Measurements from ENCODE around the gene ICAM3.
"Not testable (repeated sequence)": the region's sequence is repeated elsewhere in the genome, so short reads cannot be mapped to it uniquely, and the experiment has no call there.

The ICAM3 gene, protein sequence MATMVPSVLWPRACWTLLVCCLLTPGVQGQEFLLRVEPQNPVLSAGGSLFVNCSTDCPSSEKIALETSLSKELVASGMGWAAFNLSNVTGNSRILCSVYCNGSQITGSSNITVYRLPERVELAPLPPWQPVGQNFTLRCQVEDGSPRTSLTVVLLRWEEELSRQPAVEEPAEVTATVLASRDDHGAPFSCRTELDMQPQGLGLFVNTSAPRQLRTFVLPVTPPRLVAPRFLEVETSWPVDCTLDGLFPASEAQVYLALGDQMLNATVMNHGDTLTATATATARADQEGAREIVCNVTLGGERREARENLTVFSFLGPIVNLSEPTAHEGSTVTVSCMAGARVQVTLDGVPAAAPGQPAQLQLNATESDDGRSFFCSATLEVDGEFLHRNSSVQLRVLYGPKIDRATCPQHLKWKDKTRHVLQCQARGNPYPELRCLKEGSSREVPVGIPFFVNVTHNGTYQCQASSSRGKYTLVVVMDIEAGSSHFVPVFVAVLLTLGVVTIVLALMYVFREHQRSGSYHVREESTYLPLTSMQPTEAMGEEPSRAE

DNA sequence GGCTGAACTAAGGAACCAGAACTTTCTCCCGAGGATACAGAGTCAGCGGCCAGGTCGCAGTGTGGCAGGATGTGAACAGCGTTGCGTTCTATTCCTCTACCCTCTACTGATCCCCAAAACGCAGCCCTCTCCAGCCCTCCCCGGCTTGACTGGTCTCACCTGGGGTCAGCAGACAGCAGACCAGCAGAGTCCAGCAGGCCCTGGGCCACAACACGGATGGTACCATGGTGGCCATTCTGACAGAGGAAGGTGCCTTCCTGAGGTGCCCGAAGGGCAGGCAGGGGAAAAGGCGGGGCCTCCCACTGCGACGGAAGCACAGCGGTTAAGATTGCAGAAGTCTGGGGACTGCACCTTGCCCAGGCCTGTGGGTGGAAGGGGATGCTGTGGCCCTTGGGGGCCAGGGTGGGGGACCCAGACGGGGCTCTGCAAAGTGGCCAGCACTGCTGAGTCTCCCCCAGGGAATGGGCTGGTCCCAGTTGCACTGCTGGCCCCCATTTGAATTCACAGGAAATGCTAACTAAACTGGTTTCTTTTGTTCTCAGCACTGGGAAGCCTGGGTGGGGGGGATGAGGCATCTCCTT lies at the start of gene ICAM3:
Gene ICAM3, minus strand, starts transcription at position 245 of the 581 bp plus-strand sequence. Its CDS starts 10 bp downstream, at position 235.
- no peak for DNase-seq (ENCODE audit: low spot score)

GRCh38 chr19:10388957-10389356 lies 49.5 kb upstream of the ICAM3 start:
- peak; percentile 71 for DNase-seq (ENCODE audit: low spot score)

DNA sequence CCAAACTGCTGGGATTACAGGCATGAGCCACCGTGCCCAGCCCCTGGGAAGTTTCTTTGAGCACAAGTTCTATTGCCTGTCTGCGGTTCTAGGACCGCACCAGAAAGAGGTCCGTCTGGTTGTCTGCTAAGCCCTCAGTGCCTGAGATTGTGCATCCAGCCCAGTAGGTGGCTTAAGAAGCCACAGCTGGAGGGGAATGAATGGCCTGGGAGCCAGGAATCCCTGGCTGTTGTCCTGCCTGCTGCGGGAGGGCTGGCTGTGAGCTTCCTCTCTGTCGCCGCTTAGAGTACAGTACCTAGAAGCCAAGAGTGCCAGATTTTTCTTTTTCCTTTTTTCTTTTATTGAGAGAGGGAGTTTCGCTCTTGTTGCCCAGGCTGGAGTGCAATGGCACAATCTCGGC lies 45.2 kb upstream of the ICAM3 start:
- DNase-seq (ENCODE audit: low spot score) = no peak

- not testable (repeated sequence) for DNase-seq (ENCODE audit: low spot score)
These were observed 43.7 kb upstream of the ICAM3 start for GRCh38 chr19:10383223-10383499.

DNA sequence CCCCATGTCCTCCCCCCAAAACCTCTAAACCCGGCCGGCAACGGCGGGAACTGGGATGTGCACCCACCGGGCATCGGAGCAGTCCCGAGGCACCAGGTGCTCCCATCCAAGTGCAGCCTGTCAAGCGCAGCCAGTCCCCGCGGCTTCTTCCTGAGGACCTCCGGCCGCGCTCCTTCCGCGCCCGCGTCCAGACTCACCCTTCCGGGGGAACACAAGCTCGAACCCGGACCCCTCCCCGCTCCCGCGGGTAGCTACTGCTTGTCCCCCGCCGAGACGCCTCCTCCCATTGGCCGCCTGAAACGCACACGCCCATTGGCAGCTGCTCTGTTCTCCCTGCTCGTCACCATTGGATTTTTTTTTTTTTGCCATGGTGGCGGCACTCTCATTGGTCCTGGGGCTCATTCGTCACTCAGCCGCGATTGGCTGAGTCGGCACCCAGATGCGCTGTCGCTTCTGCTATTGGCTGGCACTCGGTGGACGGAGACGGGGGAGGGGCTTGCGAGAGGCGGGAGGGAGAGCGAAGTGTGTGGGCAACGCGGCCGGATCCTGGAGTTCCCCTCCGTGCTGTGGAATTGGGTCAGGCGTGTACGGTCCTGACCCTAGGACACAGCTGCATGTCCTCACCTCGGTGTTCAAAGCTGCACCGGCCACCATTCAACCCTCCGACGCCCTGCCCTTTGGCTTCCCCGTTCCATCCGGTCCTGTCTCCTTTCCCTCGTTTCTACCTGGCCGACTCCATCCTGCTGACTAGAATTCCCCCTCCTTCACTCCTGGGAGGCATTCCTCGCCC lies 41.1 kb upstream of the ICAM3 start, which contains the start of gene TYK2:
Gene TYK2, minus strand, starts transcription at position 260 of the 790 bp plus-strand sequence. CDS start 2,166 bp downstream, outside the sequence.
- peak; percentile 97 for DNase-seq (ENCODE audit: low spot score)

DNA sequence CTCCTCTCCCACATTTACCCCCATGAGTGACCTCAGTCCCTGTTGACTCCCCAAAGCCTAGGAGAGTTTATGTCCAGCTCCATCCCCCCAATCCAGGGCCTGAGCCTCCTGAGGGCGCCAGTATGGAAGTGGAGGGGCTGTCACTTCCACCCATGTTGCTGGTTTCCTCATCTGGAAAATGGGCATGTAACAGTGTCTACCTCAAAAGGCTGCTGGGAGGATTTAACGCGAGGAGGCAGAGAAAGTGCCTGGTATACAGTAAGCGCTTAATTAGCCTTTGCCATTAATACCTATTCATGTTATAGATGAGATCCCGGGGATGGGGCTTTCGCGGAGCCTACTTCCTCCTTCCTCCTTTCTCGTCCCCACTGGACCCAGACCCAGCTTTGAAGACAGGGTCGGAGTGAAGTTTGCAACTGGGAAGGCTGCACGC lies 40.5 kb upstream of the ICAM3 start:
- DNase-seq (ENCODE audit: low spot score) = no peak

DNA sequence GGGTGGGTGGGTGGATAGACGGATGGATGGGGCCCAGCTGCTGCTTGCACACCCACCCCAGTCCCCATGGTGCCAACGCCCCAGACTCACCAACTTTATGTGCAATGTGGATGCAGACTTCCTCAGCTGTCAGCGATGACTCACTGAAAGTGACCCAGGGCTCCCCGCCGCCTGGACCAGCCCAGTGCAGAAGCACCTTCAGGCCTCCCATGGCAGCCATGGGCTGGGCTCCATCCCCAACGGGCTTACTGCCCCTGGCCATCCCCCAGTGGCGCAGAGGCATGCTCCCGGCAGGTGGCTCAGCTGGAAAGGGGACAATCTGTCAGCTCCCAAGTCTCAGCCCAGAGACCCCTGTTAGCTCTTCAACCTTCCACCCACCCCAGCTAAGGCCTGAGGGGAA lies 38.7 kb upstream of the ICAM3 start:
- no peak for DNase-seq (ENCODE audit: low spot score)

- DNase-seq (ENCODE audit: low spot score) = not testable (repeated sequence)
These were observed 37.8 kb upstream of the ICAM3 start for GRCh38 chr19:10377140-10377640.

GRCh38 chr19:10374931-10375330 lies 35.5 kb upstream of the ICAM3 start:
- DNase-seq (ENCODE audit: low spot score) = no peak

- DNase-seq (ENCODE audit: low spot score) = no peak
These were observed 33.3 kb upstream of the ICAM3 start for GRCh38 chr19:10372690-10373089.

- no peak for DNase-seq (ENCODE audit: low spot score)
These were observed 28.8 kb upstream of the ICAM3 start for GRCh38 chr19:10368101-10368803.

DNA sequence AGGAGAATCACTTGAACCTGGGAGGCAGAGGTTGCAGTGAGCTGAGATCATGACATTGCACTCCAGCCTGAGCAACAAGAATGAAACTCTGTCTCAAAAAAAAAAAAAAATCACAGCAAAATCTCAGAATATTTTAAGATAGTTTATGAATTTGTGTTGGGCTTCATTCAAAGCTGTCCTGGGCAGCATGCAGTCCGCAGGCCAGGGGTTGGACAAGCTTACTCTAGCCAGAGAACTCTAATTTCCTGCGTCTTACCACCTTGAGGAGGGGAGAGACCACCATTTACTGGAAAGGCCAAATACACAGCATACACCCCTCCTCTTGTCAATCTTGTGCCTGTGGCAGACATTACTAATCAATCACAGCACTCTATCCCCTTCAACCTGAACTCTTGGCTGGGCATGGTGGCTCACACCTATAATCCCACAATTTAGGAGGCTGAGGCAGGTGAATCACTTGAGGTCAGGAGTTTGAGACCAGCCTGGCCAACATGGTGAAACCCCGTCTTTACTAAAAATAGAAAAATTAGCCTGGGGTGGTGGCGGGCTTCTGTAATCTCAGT lies 27.6 kb upstream of the ICAM3 start:
- DNase-seq (ENCODE audit: low spot score) = not testable (repeated sequence)

DNA sequence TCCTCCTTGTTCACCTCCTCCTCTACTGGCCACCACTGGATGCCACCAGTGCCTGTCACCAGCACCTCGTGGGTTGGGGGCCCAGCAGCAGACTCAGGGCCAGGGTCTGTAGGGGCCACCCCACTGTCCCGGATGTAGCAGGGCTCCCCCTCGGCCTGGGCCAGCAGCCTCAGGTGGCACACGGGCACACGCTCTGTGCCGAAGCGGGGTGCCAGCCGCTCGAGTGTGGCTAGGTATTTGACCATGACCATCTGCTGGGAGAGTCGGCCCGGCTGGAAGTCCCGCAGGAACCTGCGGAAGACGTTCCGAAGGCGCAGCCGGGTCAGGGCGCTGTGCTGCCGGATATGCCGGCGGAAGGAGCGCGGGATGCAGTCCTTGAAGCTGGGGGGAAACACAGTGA lies 26.1 kb upstream of the ICAM3 start:
- DNase-seq (ENCODE audit: low spot score) = no peak

- no peak for DNase-seq (ENCODE audit: low spot score)
These were observed 25.2 kb upstream of the ICAM3 start for GRCh38 chr19:10364644-10365043.

DNA sequence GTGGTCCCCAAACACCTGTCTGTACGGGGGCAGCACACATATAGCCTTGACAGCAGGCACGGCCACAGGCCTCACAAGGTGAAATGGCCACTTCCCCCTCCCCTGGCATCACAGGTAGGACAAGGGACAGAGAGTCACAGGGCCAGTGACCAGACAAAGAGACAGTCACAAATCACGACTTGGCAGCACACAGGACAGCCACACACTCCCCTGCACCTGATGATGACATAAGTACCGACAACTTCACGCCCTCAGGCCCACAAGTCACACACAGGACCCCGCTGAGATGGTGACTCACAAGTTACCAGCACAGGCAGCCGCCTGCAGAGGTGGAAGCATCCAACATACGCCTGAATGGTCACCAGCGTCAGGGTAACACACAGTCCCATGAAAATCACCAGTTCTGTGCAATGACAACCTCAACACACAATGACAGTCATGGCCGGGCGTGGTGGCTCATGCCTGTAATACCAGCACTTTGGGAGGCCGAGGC lies 24.4 kb upstream of the ICAM3 start:
- DNase-seq (ENCODE audit: low spot score) = no peak

- no peak for DNase-seq (ENCODE audit: low spot score)
These were observed 22.8 kb upstream of the ICAM3 start for GRCh38 chr19:10362259-10362658.

DNA sequence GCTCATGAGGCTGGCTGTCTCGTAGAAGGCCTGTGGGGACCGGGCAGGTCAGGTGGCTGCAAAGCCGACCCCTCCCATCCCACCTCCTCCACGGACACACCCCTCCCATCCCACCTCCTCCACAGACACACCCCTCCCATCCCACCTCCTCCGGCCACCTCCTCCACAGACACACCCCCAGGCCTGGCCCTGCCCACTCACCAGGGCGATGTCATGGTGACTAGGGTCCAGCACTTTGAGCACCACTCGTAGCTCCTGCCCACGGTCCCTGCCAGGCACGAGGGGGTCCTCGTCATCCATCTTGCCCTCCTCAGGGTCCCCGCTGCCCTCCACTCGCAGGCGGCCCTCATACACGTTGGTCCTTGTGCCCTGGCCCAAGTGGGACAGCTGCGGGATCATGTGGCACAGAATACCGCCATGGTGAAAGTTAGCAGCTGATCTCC lies 22.2 kb upstream of the ICAM3 start:
- DNase-seq (ENCODE audit: low spot score) = no peak

GRCh38 chr19:10356431-10356830 lies 17.0 kb upstream of the ICAM3 start:
- no peak for DNase-seq (ENCODE audit: low spot score)

GRCh38 chr19:10353793-10354391 lies 14.5 kb upstream of the ICAM3 start:
- DNase-seq (ENCODE audit: low spot score) = peak; percentile 28

GRCh38 chr19:10352764-10353671 lies 13.6 kb upstream of the ICAM3 start:
- no peak for DNase-seq (ENCODE audit: low spot score)

Data from kidney capillary endothelial cell (primary cell).